Measurements from ENCODE around the gene MCMBP. TPM values are rescaled to one million over a fixed set of nuclear protein-coding genes. Genes with fewer than 3 reads are reported as not detected.
"Not testable (repeated sequence)": the region's sequence is repeated elsewhere in the genome, so short reads cannot be mapped to it uniquely, and the experiment has no call there.

MCMBP gene
- total RNA-seq, 1 donor from 2014 or later, result 42.9 TPM

GRCh38 chr10:119878524-119878923 is 5.9 kb upstream of the MCMBP start:
- no peak for DNase-seq (ENCODE audit: low spot score in 2 of 2, unreplicated experiment in 2 of 2)
- Mint-ChIP-seq H3K27me3 (ENCODE audit: low read depth) (no peaks in the 10 kb centered on the region), H3K4me3 (no peak overlapping the region), H3K9me3 (no peaks in the 10 kb centered on the region), H3K4me1 (peaks cover 11% of the 10 kb centered on the region), H3K27ac (no peak overlapping the region), H3K36me3 (no peaks in the 10 kb centered on the region)
- TF ChIP-seq CTCF (IDR thresholded peaks at IDR 0.05; ENCODE audit: unreplicated experiment), result no peak

GRCh38 chr10:119872860-119873681 is 428 bp upstream of the MCMBP start:
- H3K27ac Mint-ChIP-seq, result peak overlapping the region; percentile 97
- peaks cover 30% of the 10 kb centered on the region for H3K4me1 Mint-ChIP-seq
- no peak for TF ChIP-seq CTCF (IDR thresholded peaks at IDR 0.05; ENCODE audit: unreplicated experiment)
- no peaks in the 10 kb centered on the region for H3K9me3 Mint-ChIP-seq
- peak overlapping the region; percentile 84 for H3K4me3 Mint-ChIP-seq
- no peaks in the 10 kb centered on the region for H3K36me3 Mint-ChIP-seq
- H3K27me3 Mint-ChIP-seq (ENCODE audit: low read depth), result no peaks in the 10 kb centered on the region
- DNase-seq (ENCODE audit: low spot score in 2 of 2, unreplicated experiment in 2 of 2), result peak; percentile 72 to 86

- no peak for TF ChIP-seq CTCF (IDR thresholded peaks at IDR 0.05; ENCODE audit: unreplicated experiment)
- H3K4me3 Mint-ChIP-seq, result peak overlapping the region; percentile 88
- no peaks in the 10 kb centered on the region for H3K36me3 Mint-ChIP-seq
- no peaks in the 10 kb centered on the region for H3K27me3 Mint-ChIP-seq (ENCODE audit: low read depth)
- H3K9me3 Mint-ChIP-seq, result no peaks in the 10 kb centered on the region
- DNase-seq (ENCODE audit: low spot score in 2 of 2, unreplicated experiment in 2 of 2), result peak; percentile 25 to 60
- peak overlapping the region; percentile 94 for H3K27ac Mint-ChIP-seq
- peaks cover 32% of the 10 kb centered on the region for H3K4me1 Mint-ChIP-seq
Measured at GRCh38 chr10:119871881-119872609, 598 bp downstream of the MCMBP start.

DNA sequence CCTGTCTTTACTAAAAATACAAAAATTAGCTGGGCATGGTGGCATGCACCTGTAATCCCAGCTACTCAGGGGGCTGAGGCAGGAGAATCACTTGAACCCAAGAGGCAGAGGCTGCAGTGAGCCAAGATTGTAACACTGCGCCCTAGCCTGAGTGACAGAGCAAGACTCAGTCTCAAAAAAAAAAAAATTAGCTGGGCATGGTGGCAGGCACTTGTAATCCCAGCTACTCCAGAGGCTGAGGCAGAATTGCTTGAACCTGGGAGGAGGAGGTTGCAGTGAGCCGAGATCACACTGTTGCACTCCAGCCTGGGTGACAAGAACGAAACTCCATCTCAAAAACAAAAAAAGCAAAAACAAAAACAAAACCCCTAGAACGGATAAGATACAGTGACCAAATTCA is 3.2 kb downstream of the MCMBP start:
- DNase-seq (ENCODE audit: low spot score in 2 of 2, unreplicated experiment in 2 of 2); H3K4me3 Mint-ChIP-seq; H3K9me3 Mint-ChIP-seq; H3K27me3 Mint-ChIP-seq (ENCODE audit: low read depth): not testable (repeated sequence)
- peak overlapping the region; percentile 3 for H3K27ac Mint-ChIP-seq
- peaks cover 11% of the 10 kb centered on the region for H3K36me3 Mint-ChIP-seq
- H3K4me1 Mint-ChIP-seq, result peaks cover 32% of the 10 kb centered on the region

DNA sequence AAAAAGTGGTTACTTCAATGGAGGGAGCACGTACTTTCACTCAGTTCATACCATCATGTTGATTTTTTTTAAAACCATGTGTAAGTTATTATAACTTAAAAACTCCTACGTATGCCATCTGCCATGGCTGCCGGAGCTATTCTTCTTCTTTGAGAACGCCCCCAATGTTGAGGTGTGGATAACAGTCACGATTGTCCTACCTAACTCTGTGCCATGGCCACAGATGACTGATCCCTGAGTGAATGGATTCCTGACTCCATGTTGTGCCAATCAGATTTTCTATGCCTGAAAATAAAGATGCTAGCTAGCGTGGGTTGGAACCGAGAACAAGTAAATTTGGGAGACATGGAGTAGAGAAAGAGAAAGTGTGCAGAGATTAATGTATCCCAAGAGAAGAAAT is 5.3 kb downstream of the MCMBP start:
- Mint-ChIP-seq H3K27me3 (ENCODE audit: low read depth) (no peaks in the 10 kb centered on the region), H3K4me3 (no peak overlapping the region), H3K36me3 (peaks cover 17% of the 10 kb centered on the region), H3K4me1 (peaks cover 25% of the 10 kb centered on the region), H3K27ac (peak overlapping the region; percentile 78), H3K9me3 (peaks cover 14% of the 10 kb centered on the region)
- DNase-seq (ENCODE audit: low spot score in 2 of 2, unreplicated experiment in 2 of 2), result no peak
- no peak for TF ChIP-seq CTCF (IDR thresholded peaks at IDR 0.05; ENCODE audit: unreplicated experiment)

DNA sequence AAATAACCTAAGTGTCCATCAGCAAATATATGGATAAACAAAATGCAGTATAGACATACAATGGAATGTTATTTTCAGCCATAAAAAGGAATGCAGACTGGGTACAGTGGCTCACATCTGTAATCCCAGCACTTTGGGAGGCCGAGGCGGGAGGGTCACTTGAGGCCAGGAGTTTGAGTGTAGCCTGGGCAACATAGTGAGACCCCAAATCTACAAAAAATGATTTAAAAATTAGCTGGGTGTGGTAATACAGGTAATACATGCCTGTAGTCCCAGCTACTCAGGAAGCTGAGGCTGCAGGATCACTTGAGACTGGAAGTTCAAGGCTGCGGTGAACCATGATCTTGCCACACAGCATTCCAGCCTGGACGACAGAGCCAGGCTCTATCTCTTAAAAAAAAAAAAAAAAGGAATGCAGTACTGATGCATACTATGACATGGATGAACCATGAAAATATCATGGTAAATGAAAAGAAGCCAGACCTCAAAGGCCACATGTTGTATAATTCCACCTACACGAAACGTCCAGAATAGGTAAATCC is 6.9 kb downstream of the MCMBP start:
- no peak for DNase-seq (ENCODE audit: low spot score in 2 of 2, unreplicated experiment in 2 of 2)
- Mint-ChIP-seq H3K9me3 (peaks cover 14% of the 10 kb centered on the region), H3K4me3 (no peak overlapping the region), H3K36me3 (peaks cover 17% of the 10 kb centered on the region), H3K4me1 (peaks cover 15% of the 10 kb centered on the region), H3K27me3 (ENCODE audit: low read depth) (no peaks in the 10 kb centered on the region), H3K27ac (no peak overlapping the region)
- no peak for TF ChIP-seq CTCF (IDR thresholded peaks at IDR 0.05; ENCODE audit: unreplicated experiment)

Data from mesothelial cell of epicardium (in vitro differentiated cells).